Measurements from ENCODE around the gene GMCL2. TPM values are rescaled to one million over a fixed set of nuclear protein-coding genes. Genes with fewer than 3 reads are reported as not detected.

Gene GMCL2
- total RNA-seq, 2 donors from 2014 or later: not detected

DNA sequence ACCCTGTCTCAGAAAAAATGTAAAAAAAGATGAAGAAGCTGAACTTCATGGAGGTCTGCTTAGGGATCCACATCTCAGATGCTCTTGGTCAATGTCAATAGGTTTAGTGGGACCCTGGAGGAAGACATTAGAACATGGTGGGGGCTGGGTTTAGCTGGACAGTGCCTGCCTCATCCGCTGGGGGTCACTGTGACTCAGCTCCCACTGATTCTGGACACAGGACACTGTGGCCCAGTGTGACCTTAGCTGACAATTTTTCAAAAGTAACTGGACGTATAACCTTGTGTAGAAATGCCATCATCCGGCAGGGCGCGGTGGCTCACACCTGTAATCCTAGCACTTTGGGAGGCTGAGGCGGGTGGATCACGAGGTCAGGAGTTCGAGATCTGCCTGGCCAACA is 9.8 kb upstream of the GMCL2 start:
- TF ChIP-seq, protein P1, sequence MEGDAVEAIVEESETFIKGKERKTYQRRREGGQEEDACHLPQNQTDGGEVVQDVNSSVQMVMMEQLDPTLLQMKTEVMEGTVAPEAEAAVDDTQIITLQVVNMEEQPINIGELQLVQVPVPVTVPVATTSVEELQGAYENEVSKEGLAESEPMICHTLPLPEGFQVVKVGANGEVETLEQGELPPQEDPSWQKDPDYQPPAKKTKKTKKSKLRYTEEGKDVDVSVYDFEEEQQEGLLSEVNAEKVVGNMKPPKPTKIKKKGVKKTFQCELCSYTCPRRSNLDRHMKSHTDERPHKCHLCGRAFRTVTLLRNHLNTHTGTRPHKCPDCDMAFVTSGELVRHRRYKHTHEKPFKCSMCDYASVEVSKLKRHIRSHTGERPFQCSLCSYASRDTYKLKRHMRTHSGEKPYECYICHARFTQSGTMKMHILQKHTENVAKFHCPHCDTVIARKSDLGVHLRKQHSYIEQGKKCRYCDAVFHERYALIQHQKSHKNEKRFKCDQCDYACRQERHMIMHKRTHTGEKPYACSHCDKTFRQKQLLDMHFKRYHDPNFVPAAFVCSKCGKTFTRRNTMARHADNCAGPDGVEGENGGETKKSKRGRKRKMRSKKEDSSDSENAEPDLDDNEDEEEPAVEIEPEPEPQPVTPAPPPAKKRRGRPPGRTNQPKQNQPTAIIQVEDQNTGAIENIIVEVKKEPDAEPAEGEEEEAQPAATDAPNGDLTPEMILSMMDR (conservative IDR thresholded peaks at IDR 0.05): peak; percentile 70
- peaks cover 18% of the 10 kb centered on the region for H3K9me3 Mint-ChIP-seq
- DNase-seq: peak; percentile 78

DNA sequence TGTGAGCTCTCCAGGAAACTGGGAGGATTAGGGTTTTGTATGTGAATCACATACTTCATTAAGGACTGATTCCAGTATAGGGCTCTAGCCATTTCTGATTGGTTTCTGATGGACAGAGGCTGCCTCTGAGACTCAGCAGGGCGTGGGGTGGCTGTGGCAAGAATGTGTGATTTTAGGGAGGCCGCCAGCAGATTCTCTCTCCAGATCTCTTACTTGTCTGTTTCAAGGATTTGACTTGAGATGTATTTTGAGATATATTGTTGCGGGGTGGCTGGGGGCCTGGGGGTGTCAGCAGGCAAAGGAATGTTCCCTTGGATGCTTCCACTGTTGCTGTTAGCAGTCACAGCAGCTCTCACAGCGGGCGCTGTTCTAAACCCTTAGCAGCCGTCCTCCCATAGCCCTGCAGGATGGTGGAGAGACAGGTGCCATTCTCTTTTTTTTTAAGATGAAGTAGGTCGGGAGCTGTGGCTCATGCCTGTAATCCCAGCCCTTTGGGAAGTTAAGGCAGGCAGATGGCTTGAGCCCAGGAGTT is 9.2 kb upstream of the GMCL2 start:
- Histone ChIP-seq H3K27me3 (ENCODE audit: control insufficient read depth, insufficient read depth, low read length, poor library complexity, severe bottlenecking) (no peaks in the 10 kb centered on the region), H3K27ac (ENCODE audit: low read depth, low read length) (peak overlapping the region; percentile 51), H3K4me1 (ENCODE audit: control insufficient read depth, insufficient read depth, low read length) (no peaks in the 10 kb centered on the region), H3K36me3 (ENCODE audit: control insufficient read depth, insufficient read depth, low read length) (no peaks in the 10 kb centered on the region), H3K4me3 (ENCODE audit: low read length) (no peak overlapping the region), H3K9me3 (ENCODE audit: control insufficient read depth, low read length) (peaks cover 16% of the 10 kb centered on the region), H3K9ac (ENCODE audit: extremely low read depth, low read length, poor library complexity, severe bottlenecking) (no peak overlapping the region)
- 60 to 74% methylated on average over 1 to 7 of the region's 7 CpGs for WGBS, 2 experiments (ENCODE audit: insufficient coverage in 1 of 2, insufficient read length in 1 of 2)
- Mint-ChIP-seq H3K27me3 (ENCODE audit: insufficient read depth) (peaks cover 16% of the 10 kb centered on the region), H3K36me3 (ENCODE audit: low read depth) (peaks cover 2% of the 10 kb centered on the region), H3K9me3 (peaks cover 21% of the 10 kb centered on the region), H3K27ac (no peak overlapping the region), H3K4me1 (peaks cover 4% of the 10 kb centered on the region), H3K4me3 (no peak overlapping the region)
- peak; percentile 53 for DNase-seq
- TF ChIP-seq, protein P1 (conservative IDR thresholded peaks at IDR 0.05): no peak

More for the DNA sequence above, 9.8 kb upstream of the GMCL2 start:
- Histone ChIP-seq H3K9me3 (ENCODE audit: control insufficient read depth, low read length) (peaks cover 14% of the 10 kb centered on the region), H3K36me3 (ENCODE audit: control insufficient read depth, insufficient read depth, low read length) (no peaks in the 10 kb centered on the region), H3K4me1 (ENCODE audit: control insufficient read depth, insufficient read depth, low read length) (no peaks in the 10 kb centered on the region), H3K27me3 (ENCODE audit: control insufficient read depth, insufficient read depth, low read length, poor library complexity, severe bottlenecking) (no peaks in the 10 kb centered on the region), H3K9ac (ENCODE audit: extremely low read depth, low read length, poor library complexity, severe bottlenecking) (no peak overlapping the region), H3K27ac (ENCODE audit: low read depth, low read length) (no peak overlapping the region), H3K4me3 (ENCODE audit: low read length) (no peak overlapping the region)
- H3K27ac Mint-ChIP-seq: no peak overlapping the region
- H3K27me3 Mint-ChIP-seq (ENCODE audit: insufficient read depth): peaks cover 16% of the 10 kb centered on the region
- H3K4me1 Mint-ChIP-seq: peaks cover 4% of the 10 kb centered on the region
- 80 to 85% methylated on average over 7 to 8 of the region's 8 CpGs for WGBS, 2 experiments (ENCODE audit: insufficient coverage in 1 of 2, insufficient read length in 1 of 2)
- H3K4me3 Mint-ChIP-seq: no peak overlapping the region
- peaks cover 2% of the 10 kb centered on the region for H3K36me3 Mint-ChIP-seq (ENCODE audit: low read depth)

DNA sequence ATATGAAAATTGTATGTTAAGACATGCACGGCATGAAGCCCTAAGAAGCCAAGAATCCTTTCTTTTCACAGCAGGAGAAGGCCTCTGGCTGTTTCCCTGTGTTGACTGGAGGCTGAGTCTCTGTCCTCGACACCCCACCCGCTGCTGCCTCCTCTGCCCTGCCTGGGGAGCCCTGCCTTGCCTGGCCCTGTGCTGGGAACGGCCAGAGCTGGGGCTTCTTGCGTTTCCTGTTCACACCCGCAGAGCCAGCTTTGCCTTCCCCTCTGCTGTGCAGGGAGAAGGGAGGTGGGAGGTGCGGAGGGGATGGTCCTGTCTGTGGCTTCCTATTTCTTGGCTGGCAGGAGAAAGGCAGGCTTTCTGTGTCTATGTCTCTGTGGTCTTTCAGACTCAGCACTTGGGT is 6.9 kb upstream of the GMCL2 start:
- Mint-ChIP-seq H3K27me3 (ENCODE audit: insufficient read depth) (peaks cover 8% of the 10 kb centered on the region), H3K36me3 (ENCODE audit: low read depth) (peaks cover 2% of the 10 kb centered on the region)

More for the DNA sequence above, 6.9 kb upstream of the GMCL2 start:
- WGBS, 2 experiments (ENCODE audit: insufficient coverage in 1 of 2, insufficient read length in 1 of 2): 63 to 75% methylated on average over 4 to 7 of the region's 7 CpGs
- Mint-ChIP-seq H3K4me1 (peaks cover 4% of the 10 kb centered on the region), H3K9me3 (peaks cover 22% of the 10 kb centered on the region), H3K4me3 (no peak overlapping the region), H3K27ac (no peak overlapping the region)
- peak; percentile 56 for DNase-seq
- Histone ChIP-seq H3K9me3 (ENCODE audit: control insufficient read depth, low read length) (peaks cover 16% of the 10 kb centered on the region), H3K27me3 (ENCODE audit: control insufficient read depth, insufficient read depth, low read length, poor library complexity, severe bottlenecking) (no peaks in the 10 kb centered on the region), H3K4me3 (ENCODE audit: low read length) (no peak overlapping the region), H3K27ac (ENCODE audit: low read depth, low read length) (no peak overlapping the region), H3K36me3 (ENCODE audit: control insufficient read depth, insufficient read depth, low read length) (no peaks in the 10 kb centered on the region), H3K4me1 (ENCODE audit: control insufficient read depth, insufficient read depth, low read length) (no peaks in the 10 kb centered on the region), H3K9ac (ENCODE audit: extremely low read depth, low read length, poor library complexity, severe bottlenecking) (no peak overlapping the region)
- TF ChIP-seq, protein P1 (conservative IDR thresholded peaks at IDR 0.05): no peak
